ENCODE data around the gene CABP7. TPM values are rescaled to one million over a fixed set of nuclear protein-coding genes. Genes with fewer than 3 reads are reported as not detected.

Gene CABP7
- total RNA-seq (under 1 TPM; 0.33 to 0.45 TPM), total RNA-seq (0 to 1.2 (median 0.15) reads per million in 172 experiments)
- 0.10 TPM for polyA plus RNA-seq (2013, experiment 1 of 2)
- polyA plus RNA-seq (2013, experiment 2 of 2): 0.15 TPM

GRCh38 chr22:29719899-29720645 is at the start of gene CABP7:
Gene CABP7 (plus strand): TSS chr22:29720003. CDS start chr22:29720425, 422 bp downstream.
- peaks cover 50% of the 10 kb centered on the region for H3K27me3 Mint-ChIP-seq
- no peak for TF ChIP-seq CTCF (IDR thresholded peaks at IDR 0.05)
- Histone ChIP-seq H3K27me3 (ENCODE audit: control insufficient read depth in 1 of 2, insufficient read depth in 2 of 2, low read length in 2 of 2) (peaks cover 28 to 47% of the 10 kb centered on the region in 2 experiments), H3K36me3 (ENCODE audit: insufficient read depth, low read length) (no peaks in the 10 kb centered on the region), H3K27ac (ENCODE audit: low read depth in 1 of 2, low read length in 2 of 2) (no peak within 1 kb of the TSS), H3K9me3 (ENCODE audit: control insufficient read depth in 1 of 2, insufficient read depth in 1 of 2, low read length in 2 of 2) (peaks cover 0 to 8% of the 10 kb centered on the region in 2 experiments), H3K4me3 (ENCODE audit: low read length) (no peak within 1 kb of the TSS), H3K4me1 (ENCODE audit: insufficient read depth, low read length) (peaks cover 7% of the 10 kb centered on the region)
- peak within 1 kb of the TSS; percentile 30 for H3K4me3 Mint-ChIP-seq
- intact Hi-C loops (cut with DNase I, micrococcal nuclease): no loop called here
- H3K4me1 Mint-ChIP-seq (ENCODE audit: low read depth): peaks cover 7% of the 10 kb centered on the region
- ChIA-PET CTCF (no interaction called here), POLR2A (no interaction called here)
- no peaks in the 10 kb centered on the region for H3K36me3 Mint-ChIP-seq (ENCODE audit: low read depth)
- no peaks in the 10 kb centered on the region for H3K9me3 Mint-ChIP-seq
- no peak within 1 kb of the TSS for H3K27ac Mint-ChIP-seq
- DNase-seq (no peak), ATAC-seq (ENCODE audit: poor library complexity) (no peak)

- ATAC-seq (ENCODE audit: poor library complexity) (no peak), DNase-seq (no peak)
- no peaks in the 10 kb centered on the region for H3K4me1 ChIP-seq (ENCODE audit: insufficient read depth, low read length)
- H3K27me3 ChIP-seq (ENCODE audit: control insufficient read depth in 1 of 2, insufficient read depth in 2 of 2, low read length in 2 of 2): no peaks in the 10 kb centered on the region
- peaks cover 70% of the 10 kb centered on the region for H3K36me3 ChIP-seq (ENCODE audit: insufficient read depth, low read length)
- Mint-ChIP-seq H3K27me3 (no peaks in the 10 kb centered on the region), H3K4me1 (ENCODE audit: low read depth) (no peaks in the 10 kb centered on the region), H3K4me3 (no peak overlapping the region), H3K9me3 (no peaks in the 10 kb centered on the region), H3K36me3 (ENCODE audit: low read depth) (peaks cover 91% of the 10 kb centered on the region), H3K27ac (peak overlapping the region; percentile 47)
- H3K27ac ChIP-seq (ENCODE audit: low read depth in 1 of 2, low read length in 2 of 2): no peak overlapping the region
- H3K9me3 ChIP-seq (ENCODE audit: control insufficient read depth in 1 of 2, insufficient read depth in 1 of 2, low read length in 2 of 2): no peaks in the 10 kb centered on the region
- no peak overlapping the region for H3K4me3 ChIP-seq (ENCODE audit: low read length)
- intact Hi-C loops (cut with DNase I, micrococcal nuclease): no loop called here
- TF ChIP-seq CTCF (IDR thresholded peaks at IDR 0.05): no peak
- ChIA-PET CTCF (interaction anchor here (1.5 kb wide), 1 partner anchor 45 kb away, joined by 3 read pairs; no protein-coding TSS in a partner anchor), POLR2A (no interaction called here)
These were observed 49.2 kb upstream of the CABP7 start for GRCh38 chr22:29670626-29671025.

- intact Hi-C loops (cut with DNase I, micrococcal nuclease): no loop called here
- peaks cover 88% of the 10 kb centered on the region for H3K36me3 ChIP-seq (ENCODE audit: insufficient read depth, low read length)
- Mint-ChIP-seq H3K27me3 (no peaks in the 10 kb centered on the region), H3K27ac (no peak overlapping the region), H3K4me1 (ENCODE audit: low read depth) (no peaks in the 10 kb centered on the region), H3K9me3 (no peaks in the 10 kb centered on the region), H3K4me3 (no peak overlapping the region), H3K36me3 (ENCODE audit: low read depth) (peaks cover 97% of the 10 kb centered on the region)
- no peaks in the 10 kb centered on the region for H3K27me3 ChIP-seq (ENCODE audit: control insufficient read depth in 1 of 2, insufficient read depth in 2 of 2, low read length in 2 of 2)
- no peak overlapping the region for H3K4me3 ChIP-seq (ENCODE audit: low read length)
- no peak for ATAC-seq (ENCODE audit: poor library complexity)
- no peak for TF ChIP-seq CTCF (IDR thresholded peaks at IDR 0.05)
- POLR2A ChIA-PET: no interaction called here
- H3K4me1 ChIP-seq (ENCODE audit: insufficient read depth, low read length): no peaks in the 10 kb centered on the region
- no peaks in the 10 kb centered on the region for H3K9me3 ChIP-seq (ENCODE audit: control insufficient read depth in 1 of 2, insufficient read depth in 1 of 2, low read length in 2 of 2)
- CTCF ChIA-PET: no interaction called here
- H3K27ac ChIP-seq (ENCODE audit: low read depth in 1 of 2, low read length in 2 of 2): no peak overlapping the region
- DNase-seq: no peak
These were observed 46.3 kb upstream of the CABP7 start for GRCh38 chr22:29673361-29674066.

Data from CD4-positive, alpha-beta T cell (primary cell).